Mesendoderm (in vitro differentiated cells): ENCODE measurements around the gene LIM2.

ENCODE experiments used
- DNase-seq: peaks from one replicate; pipeline ENCODE4 v3.0.0; 2013
- H2AK5ac ChIP-seq: 2 replicates; pipeline ENCODE4 v1.6.1; 2013; ENCODE audit warnings: low read length, inconsistent platforms
- H2BK120ac ChIP-seq: 2 replicates; pipeline ENCODE4 v1.6.1; 2013; ENCODE audit warnings: low read depth, mild to moderate bottlenecking, low read length, moderate library complexity, mixed read lengths
- H2BK15ac ChIP-seq: replicated peaks from 2 replicates; pipeline ENCODE4 v1.6.1; 2013; ENCODE audit warnings: low read depth, mild to moderate bottlenecking, moderate library complexity
- H2BK5ac ChIP-seq: 2 replicates; pipeline ENCODE4 v1.6.1; 2013; ENCODE audit warnings: low read length, inconsistent platforms
- H3K18ac ChIP-seq: 2 replicates; pipeline ENCODE4 v1.6.1; 2013; ENCODE audit warnings: mild to moderate bottlenecking, low read length, mixed read lengths
- H3K23ac ChIP-seq: one replicate; pipeline ENCODE4 v1.6.1; 2013; ENCODE audit warnings: low read length
- H3K27ac ChIP-seq: 2 replicates; pipeline ENCODE4 v1.5.1; 2013; ENCODE audit warnings: low read depth, mild to moderate bottlenecking, inconsistent platforms, low read length, moderate library complexity
- H3K27me3 ChIP-seq: 2 replicates; pipeline ENCODE4 v1.6.1; 2013; ENCODE audit warnings: low read length, control low read depth, mild to moderate bottlenecking, inconsistent platforms; ENCODE audit not compliant: insufficient read depth, poor library complexity
- H3K36me3 ChIP-seq: 2 replicates; pipeline ENCODE4 v1.6.1; 2013; ENCODE audit warnings: low read length, inconsistent platforms; ENCODE audit not compliant: control insufficient read depth, insufficient read depth
- H3K4ac ChIP-seq: one replicate; pipeline ENCODE4 v1.6.1; 2013; ENCODE audit warnings: low read depth, mild to moderate bottlenecking, low read length, moderate library complexity
- H3K4me1 ChIP-seq: 2 replicates; pipeline ENCODE4 v1.6.1; 2013; ENCODE audit warnings: low read depth, low read length, inconsistent platforms; ENCODE audit not compliant: control insufficient read depth
- H3K4me2 ChIP-seq: 2 replicates; pipeline ENCODE4 v1.6.1; 2013; ENCODE audit warnings: low read length
- H3K4me3 ChIP-seq: 2 replicates; pipeline ENCODE4 v1.5.1; 2013; ENCODE audit warnings: mild to moderate bottlenecking, low read length
- H3K56ac ChIP-seq: one replicate; pipeline ENCODE4 v1.6.1; 2013; ENCODE audit warnings: low read length
- H3K79me1 ChIP-seq: 2 replicates; pipeline ENCODE4 v1.6.1; 2013; ENCODE audit warnings: low read length, inconsistent platforms
- H3K79me2 ChIP-seq: 2 replicates; pipeline ENCODE4 v1.6.1; 2013; ENCODE audit warnings: mild to moderate bottlenecking, low read length; ENCODE audit not compliant: control insufficient read depth, insufficient read depth
- H3K9ac ChIP-seq: 2 replicates; pipeline ENCODE4 v1.6.1; 2013; ENCODE audit warnings: low read length, inconsistent platforms
- H4K5ac ChIP-seq: one replicate; pipeline ENCODE4 v1.6.1; 2013; ENCODE audit warnings: low read length
- H4K8ac ChIP-seq: one replicate; pipeline ENCODE4 v1.6.1; 2013; ENCODE audit warnings: low read depth, mild to moderate bottlenecking, control low read depth, low read length, moderate library complexity
- WGBS: extraction: QIAGEN DNeasy Blood & Tissue Kit; methylation state at CpG from one replicate; pipeline ENCODE4 v1.1.7; 2013; ENCODE audit warnings: low lambda C conversion rate, missing lambda C conversion rate; ENCODE audit not compliant: insufficient coverage; ENCODE audit errors: extremely low coverage; 5-methylcytosine and 5-hydroxymethylcytosine counted together

Gene LIM2

DNA sequence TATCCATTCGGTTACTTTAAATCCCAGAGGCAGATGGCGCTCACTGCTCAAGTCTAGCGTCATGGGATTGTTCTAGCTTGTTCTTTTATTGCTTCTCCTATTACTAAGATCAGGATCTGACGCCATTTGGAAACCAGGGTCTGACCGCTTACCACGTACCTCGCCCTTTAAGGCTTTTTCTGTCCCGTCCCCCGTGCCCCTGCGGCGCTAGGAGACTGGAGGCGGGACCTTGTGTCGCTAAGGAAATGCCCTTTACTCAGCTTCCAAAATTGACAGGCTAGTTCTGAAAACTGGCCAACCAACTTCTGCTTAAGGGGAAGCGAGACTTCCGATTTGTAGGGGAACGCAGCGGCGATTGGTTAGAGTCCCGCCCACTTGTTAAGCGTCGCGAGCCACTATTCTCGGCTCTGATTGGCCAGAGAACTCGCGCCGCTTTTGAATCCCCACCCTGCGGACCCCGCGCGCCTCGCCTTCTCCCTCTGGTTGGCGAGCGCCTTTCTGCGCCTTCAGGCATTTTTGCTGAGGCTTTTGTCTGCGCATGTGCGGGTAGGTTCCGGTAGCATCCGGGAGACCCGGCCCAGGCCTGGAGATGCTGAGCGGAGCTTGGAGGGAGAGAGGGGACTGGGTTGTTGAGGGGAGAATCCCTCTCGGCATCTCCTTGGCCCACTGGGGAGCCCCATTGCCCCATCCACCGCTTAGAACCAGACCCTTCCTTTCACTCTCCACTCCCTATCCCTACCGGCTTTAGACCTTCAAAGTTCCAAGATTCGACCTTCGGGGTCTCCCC lies 6.5 kb upstream of the LIM2 start:
- Histone ChIP-seq H2AK5ac (peak overlapping the region; percentile 88), H4K8ac (peak overlapping the region; percentile 69), H2BK5ac (peak overlapping the region; percentile 80), H3K18ac (peak overlapping the region; percentile 82), H2BK120ac (peak overlapping the region; percentile 51), H3K79me2 (no peaks in the 10 kb centered on the region), H3K9ac (peak overlapping the region; percentile 94), H2BK15ac (no peak overlapping the region), H3K79me1 (peaks cover 3% of the 10 kb centered on the region), H3K56ac (peak overlapping the region; percentile 96), H3K27ac (peak overlapping the region; percentile 64), H3K4ac (peak overlapping the region; percentile 73), H4K5ac (peak overlapping the region; percentile 87), H3K4me3 (peak overlapping the region; percentile 73), H3K23ac (no peak overlapping the region), H3K4me2 (peak overlapping the region; percentile 78), H3K36me3 (no peaks in the 10 kb centered on the region), H3K27me3 (no peaks in the 10 kb centered on the region), H3K4me1 (peaks cover 3% of the 10 kb centered on the region)
- DNase-seq: peak; percentile 100
- no CpG with 5 or more reads among the region's 45 CpGs for WGBS

- Histone ChIP-seq H3K79me1 (peaks cover 3% of the 10 kb centered on the region), H3K4ac (no peak overlapping the region), H2BK15ac (no peak overlapping the region), H2BK120ac (no peak overlapping the region), H4K5ac (no peak overlapping the region), H2AK5ac (no peak overlapping the region), H3K56ac (no peak overlapping the region), H3K4me3 (no peak overlapping the region), H2BK5ac (no peak overlapping the region), H3K4me2 (no peak overlapping the region), H3K27ac (no peak overlapping the region), H3K4me1 (peaks cover 3% of the 10 kb centered on the region), H3K9ac (no peak overlapping the region), H3K23ac (no peak overlapping the region), H3K27me3 (no peaks in the 10 kb centered on the region), H3K36me3 (no peaks in the 10 kb centered on the region), H4K8ac (no peak overlapping the region), H3K18ac (no peak overlapping the region), H3K79me2 (no peaks in the 10 kb centered on the region)
- WGBS: no CpG with 5 or more reads among the region's 1 CpG
- no peak for DNase-seq
These were observed 4.9 kb upstream of the LIM2 start for GRCh38 chr19:51392701-51393100.

DNA sequence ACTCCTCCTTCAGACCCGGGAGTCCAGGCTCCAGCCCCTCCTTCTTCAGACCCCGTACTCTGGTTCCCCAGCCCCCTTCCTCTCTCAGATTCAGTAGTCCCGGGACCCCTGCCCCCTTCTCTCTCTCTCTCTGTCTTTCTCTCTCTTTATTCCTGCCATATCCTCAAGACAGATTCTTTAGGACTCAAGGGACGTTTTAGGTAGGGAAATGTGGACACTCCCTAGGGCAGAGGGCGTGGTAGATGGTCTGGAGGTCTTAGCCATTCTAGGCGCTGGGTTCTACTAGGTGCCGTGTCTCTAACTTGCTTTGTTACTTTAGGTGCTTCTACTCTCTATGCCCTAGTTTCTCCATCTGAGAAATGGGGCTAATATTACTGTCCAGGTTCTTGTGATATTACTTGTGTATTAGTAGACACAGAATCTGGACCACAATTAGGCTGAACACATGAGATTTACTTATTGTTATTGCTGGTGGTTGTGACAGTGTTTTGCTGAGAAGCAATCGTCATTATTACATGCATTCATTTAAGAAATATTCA lies 3.4 kb upstream of the LIM2 start:
- no peak overlapping the region for H3K27ac ChIP-seq
- peaks cover 3% of the 10 kb centered on the region for H3K79me1 ChIP-seq
- no peak overlapping the region for H2BK15ac ChIP-seq
- no peak overlapping the region for H3K4me2 ChIP-seq
- H3K79me2 ChIP-seq: no peaks in the 10 kb centered on the region
- no CpG with 5 or more reads among the region's 8 CpGs for WGBS
- H2BK120ac ChIP-seq: peak overlapping the region; percentile 31
- no peak overlapping the region for H2AK5ac ChIP-seq
- H3K56ac ChIP-seq: peak overlapping the region; percentile 8
- H4K8ac ChIP-seq: no peak overlapping the region
- H3K27me3 ChIP-seq: no peaks in the 10 kb centered on the region
- no peak for DNase-seq
- H3K9ac ChIP-seq: no peak overlapping the region
- peaks cover 3% of the 10 kb centered on the region for H3K4me1 ChIP-seq
- H3K36me3 ChIP-seq: no peaks in the 10 kb centered on the region
- H3K4me3 ChIP-seq: no peak overlapping the region
- no peak overlapping the region for H3K23ac ChIP-seq
- peak overlapping the region; percentile 37 for H3K4ac ChIP-seq
- H2BK5ac ChIP-seq: no peak overlapping the region
- H4K5ac ChIP-seq: no peak overlapping the region
- H3K18ac ChIP-seq: peak overlapping the region; percentile 15

DNA sequence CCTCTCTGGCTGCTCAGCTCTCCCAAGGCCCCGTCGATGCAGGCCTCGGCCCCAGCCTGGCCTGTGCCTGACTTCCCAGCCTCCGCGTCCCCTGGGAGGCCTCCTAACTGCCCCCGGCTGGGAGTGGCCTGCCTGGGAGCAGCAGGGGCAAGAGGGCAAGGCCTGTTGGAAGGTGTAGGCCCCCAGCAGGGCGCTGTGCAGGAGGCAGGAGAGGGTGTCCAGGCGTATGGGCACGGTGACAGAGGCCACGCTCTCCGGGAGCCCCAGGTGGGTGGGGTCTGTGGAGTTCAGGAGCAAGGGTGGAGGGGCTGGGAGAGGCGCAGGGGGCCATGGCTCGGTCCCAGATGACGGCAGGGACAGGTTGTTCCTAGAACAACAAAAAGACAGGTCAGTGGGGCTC lies 1.4 kb upstream of the LIM2 start:
- Histone ChIP-seq H4K8ac (no peak overlapping the region), H3K9ac (no peak overlapping the region), H3K18ac (no peak overlapping the region), H3K79me2 (no peaks in the 10 kb centered on the region), H2BK120ac (no peak overlapping the region), H3K4ac (no peak overlapping the region), H3K4me3 (no peak overlapping the region), H4K5ac (no peak overlapping the region), H3K23ac (no peak overlapping the region), H2BK5ac (no peak overlapping the region), H2AK5ac (no peak overlapping the region), H2BK15ac (no peak overlapping the region), H3K79me1 (no peaks in the 10 kb centered on the region), H3K36me3 (no peaks in the 10 kb centered on the region), H3K27me3 (no peaks in the 10 kb centered on the region), H3K27ac (no peak overlapping the region), H3K4me2 (no peak overlapping the region), H3K4me1 (peaks cover 3% of the 10 kb centered on the region), H3K56ac (peak overlapping the region; percentile 15)
- DNase-seq: no peak
- no CpG with 5 or more reads among the region's 14 CpGs for WGBS

DNA sequence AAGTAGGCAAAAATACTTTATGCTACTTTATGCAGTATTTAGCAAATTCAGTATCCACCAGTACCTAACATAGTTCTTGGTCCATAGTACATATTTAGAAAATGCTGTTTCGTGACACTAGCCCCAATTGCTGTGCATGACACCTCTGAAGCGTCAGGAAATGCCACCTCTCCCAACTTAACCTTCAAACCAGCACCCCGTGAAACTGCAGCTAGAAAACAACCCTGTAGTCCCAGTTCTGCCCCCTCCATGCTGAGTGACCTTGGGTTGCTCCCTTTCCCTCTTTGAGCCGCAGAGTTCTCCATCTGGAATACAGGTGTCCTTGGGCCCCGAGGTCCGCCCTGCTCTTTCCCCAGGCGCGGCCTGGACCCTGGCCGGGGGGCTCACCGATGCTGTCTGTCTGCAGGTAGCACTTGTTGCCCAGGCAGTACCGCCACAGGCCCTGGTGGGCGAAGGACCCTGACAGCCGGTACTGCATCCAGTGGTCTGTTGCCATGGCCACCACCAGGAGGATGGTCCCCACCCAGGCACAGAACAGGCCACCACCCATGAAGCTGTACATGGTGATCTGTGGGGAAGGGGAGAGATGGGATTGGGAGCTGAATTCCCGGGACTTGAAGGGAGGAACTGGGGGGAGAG lies 773 bp downstream of the LIM2 start:
- Histone ChIP-seq H3K4ac (no peak overlapping the region), H3K36me3 (no peaks in the 10 kb centered on the region), H3K4me2 (no peak overlapping the region), H3K23ac (no peak overlapping the region), H3K56ac (no peak overlapping the region), H3K79me2 (no peaks in the 10 kb centered on the region), H3K9ac (no peak overlapping the region), H3K27ac (no peak overlapping the region), H3K4me3 (no peak overlapping the region), H3K18ac (no peak overlapping the region), H2BK15ac (no peak overlapping the region), H2AK5ac (no peak overlapping the region), H3K27me3 (no peaks in the 10 kb centered on the region), H2BK120ac (no peak overlapping the region), H4K5ac (no peak overlapping the region), H3K79me1 (no peaks in the 10 kb centered on the region), H4K8ac (no peak overlapping the region), H3K4me1 (no peaks in the 10 kb centered on the region), H2BK5ac (no peak overlapping the region)
- DNase-seq: no peak
- no CpG with 5 or more reads among the region's 14 CpGs for WGBS
